HL-60 (cell line): ENCODE results near the gene EHHADH.

Experiments
- DNase-seq, 2 experiments: peaks; one replicate each; pipeline ENCODE4 v3.0.0-alpha.2; 2010 to 2020; ENCODE audit warnings: low read depth in 1 of 2, low spot score in 1 of 2
- H3K27ac ChIP-seq: fragments of 250-450 bp; sonication (Bioruptor Pico); replicated peaks from 2 replicates; pipeline ENCODE4 v1.5.1; 2020; ENCODE audit warnings: mild to moderate bottlenecking, moderate library complexity
- H3K27me3 ChIP-seq: fragments of 250-450 bp; sonication (Bioruptor Pico); 2 replicates; pipeline ENCODE4 v1.5.1; 2021; ENCODE audit warnings: mild to moderate bottlenecking, moderate library complexity; ENCODE audit not compliant: insufficient read depth, poor library complexity, severe bottlenecking
- H3K4me3 ChIP-seq: replicated peaks from 2 replicates; pipeline ENCODE4 v1.5.1; 2011; ENCODE audit warnings: mild to moderate bottlenecking, control low read depth, low read length; ENCODE audit not compliant: insufficient read depth
- GABPA ChIP-seq: IDR thresholded peaks from 2 replicates; pipeline ENCODE4 v1.6.1; 2012; ENCODE audit warnings: low read depth
- POLR2AphosphoS5 ChIP-seq: IDR thresholded peaks from 2 replicates; pipeline ENCODE4 v1.6.1; 2012; ENCODE audit warnings: low read depth
- SPI1 ChIP-seq: IDR thresholded peaks from 2 replicates; pipeline ENCODE4 v1.6.1; 2012; ENCODE audit warnings: low read depth, mild to moderate bottlenecking, borderline replicate concordance
- TF ChIP-seq, protein P1 (sequence below): IDR thresholded peaks from 2 replicates; pipeline ENCODE4 v1.6.1; 2012; ENCODE audit warnings: low read depth; ENCODE audit not compliant: insufficient replicate concordance
- TF ChIP-seq, protein P2 (sequence below): IDR thresholded peaks from one replicate; pipeline ENCODE4 v1.5.1; 2011; ENCODE audit warnings: low read length, control low read depth, inconsistent platforms; ENCODE audit not compliant: insufficient read depth

The EHHADH gene

DNA sequence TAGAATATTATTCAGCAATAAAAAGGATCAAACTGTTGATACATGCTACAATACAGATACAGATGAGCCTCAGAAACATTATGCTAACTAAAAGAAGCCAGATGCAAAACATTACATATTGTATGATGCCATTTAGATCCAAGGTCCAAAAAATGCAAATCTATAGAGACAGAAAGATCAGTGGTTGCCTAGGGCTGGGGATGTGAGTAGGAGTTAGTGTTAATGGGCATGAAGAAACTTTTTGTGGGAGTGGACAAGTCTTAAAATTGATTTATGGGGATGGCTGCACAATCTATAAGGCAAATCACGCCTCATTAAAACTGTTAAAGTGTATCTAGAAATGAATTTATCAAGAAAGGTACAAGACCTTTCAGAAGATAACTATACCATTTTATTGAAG lies 45.0 kb downstream of the EHHADH start:
- H3K4me3 ChIP-seq = no peak overlapping the region
- H3K27me3 ChIP-seq = no peaks in the 10 kb centered on the region
- TF ChIP-seq, protein P1, sequence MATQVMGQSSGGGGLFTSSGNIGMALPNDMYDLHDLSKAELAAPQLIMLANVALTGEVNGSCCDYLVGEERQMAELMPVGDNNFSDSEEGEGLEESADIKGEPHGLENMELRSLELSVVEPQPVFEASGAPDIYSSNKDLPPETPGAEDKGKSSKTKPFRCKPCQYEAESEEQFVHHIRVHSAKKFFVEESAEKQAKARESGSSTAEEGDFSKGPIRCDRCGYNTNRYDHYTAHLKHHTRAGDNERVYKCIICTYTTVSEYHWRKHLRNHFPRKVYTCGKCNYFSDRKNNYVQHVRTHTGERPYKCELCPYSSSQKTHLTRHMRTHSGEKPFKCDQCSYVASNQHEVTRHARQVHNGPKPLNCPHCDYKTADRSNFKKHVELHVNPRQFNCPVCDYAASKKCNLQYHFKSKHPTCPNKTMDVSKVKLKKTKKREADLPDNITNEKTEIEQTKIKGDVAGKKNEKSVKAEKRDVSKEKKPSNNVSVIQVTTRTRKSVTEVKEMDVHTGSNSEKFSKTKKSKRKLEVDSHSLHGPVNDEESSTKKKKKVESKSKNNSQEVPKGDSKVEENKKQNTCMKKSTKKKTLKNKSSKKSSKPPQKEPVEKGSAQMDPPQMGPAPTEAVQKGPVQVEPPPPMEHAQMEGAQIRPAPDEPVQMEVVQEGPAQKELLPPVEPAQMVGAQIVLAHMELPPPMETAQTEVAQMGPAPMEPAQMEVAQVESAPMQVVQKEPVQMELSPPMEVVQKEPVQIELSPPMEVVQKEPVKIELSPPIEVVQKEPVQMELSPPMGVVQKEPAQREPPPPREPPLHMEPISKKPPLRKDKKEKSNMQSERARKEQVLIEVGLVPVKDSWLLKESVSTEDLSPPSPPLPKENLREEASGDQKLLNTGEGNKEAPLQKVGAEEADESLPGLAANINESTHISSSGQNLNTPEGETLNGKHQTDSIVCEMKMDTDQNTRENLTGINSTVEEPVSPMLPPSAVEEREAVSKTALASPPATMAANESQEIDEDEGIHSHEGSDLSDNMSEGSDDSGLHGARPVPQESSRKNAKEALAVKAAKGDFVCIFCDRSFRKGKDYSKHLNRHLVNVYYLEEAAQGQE = no peak
- TF ChIP-seq, protein P2, sequence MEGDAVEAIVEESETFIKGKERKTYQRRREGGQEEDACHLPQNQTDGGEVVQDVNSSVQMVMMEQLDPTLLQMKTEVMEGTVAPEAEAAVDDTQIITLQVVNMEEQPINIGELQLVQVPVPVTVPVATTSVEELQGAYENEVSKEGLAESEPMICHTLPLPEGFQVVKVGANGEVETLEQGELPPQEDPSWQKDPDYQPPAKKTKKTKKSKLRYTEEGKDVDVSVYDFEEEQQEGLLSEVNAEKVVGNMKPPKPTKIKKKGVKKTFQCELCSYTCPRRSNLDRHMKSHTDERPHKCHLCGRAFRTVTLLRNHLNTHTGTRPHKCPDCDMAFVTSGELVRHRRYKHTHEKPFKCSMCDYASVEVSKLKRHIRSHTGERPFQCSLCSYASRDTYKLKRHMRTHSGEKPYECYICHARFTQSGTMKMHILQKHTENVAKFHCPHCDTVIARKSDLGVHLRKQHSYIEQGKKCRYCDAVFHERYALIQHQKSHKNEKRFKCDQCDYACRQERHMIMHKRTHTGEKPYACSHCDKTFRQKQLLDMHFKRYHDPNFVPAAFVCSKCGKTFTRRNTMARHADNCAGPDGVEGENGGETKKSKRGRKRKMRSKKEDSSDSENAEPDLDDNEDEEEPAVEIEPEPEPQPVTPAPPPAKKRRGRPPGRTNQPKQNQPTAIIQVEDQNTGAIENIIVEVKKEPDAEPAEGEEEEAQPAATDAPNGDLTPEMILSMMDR = no peak
- no peak for TF ChIP-seq SPI1
- TF ChIP-seq POLR2AphosphoS5 = no peak
- TF ChIP-seq GABPA = no peak
- H3K27ac ChIP-seq = no peak overlapping the region
- no peak for DNase-seq

DNA sequence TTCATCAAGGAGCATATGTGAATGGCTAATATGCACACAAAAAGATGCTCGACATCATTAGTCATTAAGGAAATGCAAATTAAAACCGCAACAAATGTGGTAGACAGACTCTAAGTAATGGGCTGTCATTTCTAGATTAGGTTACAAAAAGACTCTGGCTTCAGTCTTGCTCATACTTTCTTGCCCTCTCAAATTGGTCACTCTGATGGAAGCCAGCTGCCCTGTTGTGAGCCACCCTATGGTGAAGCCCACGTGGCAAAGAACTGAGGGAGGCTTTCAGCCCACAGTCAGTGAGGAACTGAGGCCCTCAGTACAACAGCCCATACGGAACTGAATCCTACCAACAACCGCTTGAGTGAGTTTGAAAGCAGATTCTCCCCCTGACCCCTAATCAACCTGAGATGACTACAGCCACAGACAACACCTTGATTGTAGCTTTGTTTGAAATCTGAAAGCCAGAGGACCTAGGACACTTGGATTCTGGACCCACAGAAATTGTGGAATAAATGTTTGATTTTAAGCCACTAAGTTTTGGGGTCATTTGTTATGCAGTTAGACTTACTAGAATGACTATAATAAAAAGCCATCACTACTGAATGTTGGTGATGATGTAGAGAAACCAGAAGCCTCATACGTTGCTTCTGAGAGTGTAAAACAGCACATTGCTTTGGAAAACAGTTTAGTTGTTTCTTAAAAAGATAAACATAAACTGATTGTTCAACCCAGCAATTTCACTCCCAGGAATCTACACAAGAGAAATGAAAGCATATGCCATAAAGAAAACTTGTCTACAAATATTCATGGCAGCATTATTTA lies 45.7 kb downstream of the EHHADH start:
- no peak overlapping the region for H3K4me3 ChIP-seq
- H3K27ac ChIP-seq = no peak overlapping the region
- H3K27me3 ChIP-seq = no peaks in the 10 kb centered on the region
- DNase-seq = no peak
- TF ChIP-seq POLR2AphosphoS5 (no peak), SPI1 (no peak)
- TF ChIP-seq, protein P1 = no peak

DNA sequence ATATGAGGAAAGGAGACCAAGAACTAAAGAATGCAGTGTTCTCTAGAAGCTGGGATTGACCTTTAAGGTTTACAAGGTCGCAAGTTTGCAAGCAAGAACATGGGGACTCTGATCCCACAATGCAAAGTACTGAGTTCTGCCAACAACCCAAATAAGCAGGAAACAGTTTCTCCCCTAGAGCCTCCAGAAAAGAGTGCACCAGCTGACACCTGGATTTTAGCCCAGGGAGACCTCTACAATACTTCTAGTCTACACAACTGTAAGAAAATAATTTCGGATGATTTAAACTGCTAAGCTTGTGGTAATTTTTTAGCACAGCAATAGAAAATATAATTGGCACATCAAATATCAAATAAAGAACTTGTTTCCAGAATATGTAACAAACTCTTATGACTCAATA lies 46.4 kb downstream of the EHHADH start:
- Histone ChIP-seq H3K27ac (no peak overlapping the region), H3K27me3 (no peaks in the 10 kb centered on the region), H3K4me3 (no peak overlapping the region)
- no peak for DNase-seq
- TF ChIP-seq GABPA = no peak
- TF ChIP-seq SPI1 = no peak

GRCh38 chr3:185205865-185206264 lies 48.0 kb downstream of the EHHADH start:
- Histone ChIP-seq H3K27me3 (no peaks in the 10 kb centered on the region), H3K27ac (no peak overlapping the region), H3K4me3 (no peak overlapping the region)
- no peak for DNase-seq
- TF ChIP-seq, protein P2 = no peak
- TF ChIP-seq, protein P1 = no peak
- TF ChIP-seq POLR2AphosphoS5 (no peak), SPI1 (no peak), GABPA (no peak)
